Breast epithelium (tissue), 4 donors: Measurements from ENCODE around the gene ADM. TPM values are rescaled to one million over a fixed set of nuclear protein-coding genes. Genes with fewer than 3 reads are reported as not detected.

ENCODE experiments used
- DNase-seq, 2 donors: peaks; one replicate each; pipeline ENCODE4 v3.0.0-alpha.2; 2019; ENCODE audit warnings: low spot score in 2 of 2
- H3K27ac ChIP-seq, 2 donors: fragments of 200-600 bp; sonication (generic) in 1 of 2; one replicate each; pipeline ENCODE4 v1.5.1; 2016 to 2019; ENCODE audit warnings: mild to moderate bottlenecking in 1 of 2
- H3K27me3 ChIP-seq, 2 donors: fragments of 200-600 bp; sonication (generic) in 1 of 2; one replicate each; pipeline versions ENCODE4 v1.5.1 to v1.6.0; 2017 to 2019; ENCODE audit warnings: control low read depth in 1 of 2, mild to moderate bottlenecking in 1 of 2
- H3K36me3 ChIP-seq: fragments of 200-600 bp; one replicate; pipeline ENCODE4 v1.5.1; 2019
- H3K4me1 ChIP-seq, 2 donors: fragments of 200-600 bp; sonication (generic); one replicate each; pipeline ENCODE4 v1.5.1; 2016 to 2019; ENCODE audit warnings: control low read depth in 1 of 2
- H3K4me3 ChIP-seq, 3 donors: fragments of 200-600 bp; sonication (generic); 1 replicate in 2 of 3; 2 replicates in 1 of 3; pipeline ENCODE4 v1.5.1; 2016 to 2019; ENCODE audit warnings: mild to moderate bottlenecking in 3 of 3, moderate library complexity in 2 of 3
- H3K9me3 ChIP-seq, 2 donors: fragments of 200-600 bp; sonication (generic) in 1 of 2; one replicate each; pipeline ENCODE4 v1.5.1; 2016 to 2019; ENCODE audit warnings: control low read depth in 1 of 2
- POLR2A ChIP-seq: fragments of 450-650 bp; IDR thresholded peaks from one replicate; pipeline ENCODE4 v1.6.1; 2016; ENCODE audit warnings: antibody characterized with exemption, mild to moderate bottlenecking, moderate library complexity
- POLR2AphosphoS5 ChIP-seq, 3 donors: sonication (generic); formaldehyde crosslinking; IDR thresholded peaks; one replicate each; pipeline ENCODE4 v1.6.1; 2017; ENCODE audit warnings: antibody characterized with exemption in 3 of 3
- intact Hi-C: fragments of 100-400 bp; cut with DNase I; formaldehyde crosslinking; loops from one replicate; pipeline ENCODE4 v1.15.1; 2023; ENCODE audit warnings: low total_unique reads
- total RNA-seq, 3 donors: library from RNA; depleted of rRNA; stranded (reverse); fragments of >200 nt; gene quantifications; one replicate each; pipeline ENCODE4 v1.1.0, GENCODE V29; 2016
- TF ChIP-seq, protein P1 (sequence below), 3 donors: fragments of 450-650 bp; IDR thresholded peaks; one replicate each; pipeline ENCODE4 v1.5.1; 2016 to 2017; ENCODE audit warnings: antibody characterized with exemption in 3 of 3, mild to moderate bottlenecking in 3 of 3, moderate library complexity in 3 of 3

The ADM gene
- total RNA-seq, 3 donors from 2014 or later: 77.1 to 279 (median 252) TPM

GRCh38 chr11:10305964-10306918 is 1.4 kb downstream of the ADM start:
- H3K4me1 ChIP-seq: peaks cover 0 to 5% of the 10 kb centered on the region in 2 donors
- H3K9me3 ChIP-seq: no peaks in the 10 kb centered on the region
- H3K27ac ChIP-seq: peak overlapping the region; percentile 95 to 97
- no peaks in the 10 kb centered on the region for H3K36me3 ChIP-seq
- TF ChIP-seq POLR2AphosphoS5 (IDR thresholded peaks at IDR 0.05): peak in 1 of 3 donors; percentile 61
- TF ChIP-seq, protein P1, sequence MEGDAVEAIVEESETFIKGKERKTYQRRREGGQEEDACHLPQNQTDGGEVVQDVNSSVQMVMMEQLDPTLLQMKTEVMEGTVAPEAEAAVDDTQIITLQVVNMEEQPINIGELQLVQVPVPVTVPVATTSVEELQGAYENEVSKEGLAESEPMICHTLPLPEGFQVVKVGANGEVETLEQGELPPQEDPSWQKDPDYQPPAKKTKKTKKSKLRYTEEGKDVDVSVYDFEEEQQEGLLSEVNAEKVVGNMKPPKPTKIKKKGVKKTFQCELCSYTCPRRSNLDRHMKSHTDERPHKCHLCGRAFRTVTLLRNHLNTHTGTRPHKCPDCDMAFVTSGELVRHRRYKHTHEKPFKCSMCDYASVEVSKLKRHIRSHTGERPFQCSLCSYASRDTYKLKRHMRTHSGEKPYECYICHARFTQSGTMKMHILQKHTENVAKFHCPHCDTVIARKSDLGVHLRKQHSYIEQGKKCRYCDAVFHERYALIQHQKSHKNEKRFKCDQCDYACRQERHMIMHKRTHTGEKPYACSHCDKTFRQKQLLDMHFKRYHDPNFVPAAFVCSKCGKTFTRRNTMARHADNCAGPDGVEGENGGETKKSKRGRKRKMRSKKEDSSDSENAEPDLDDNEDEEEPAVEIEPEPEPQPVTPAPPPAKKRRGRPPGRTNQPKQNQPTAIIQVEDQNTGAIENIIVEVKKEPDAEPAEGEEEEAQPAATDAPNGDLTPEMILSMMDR (IDR thresholded peaks at IDR 0.05): no peak
- intact Hi-C loops: loop anchor here (5.0 to 10.0 kb wide), 2 partner anchors 91 to 549 kb away; no protein-coding TSS in a partner anchor
- H3K4me3 ChIP-seq: peak overlapping the region; percentile 70 to 94 (median 93)
- no peaks in the 10 kb centered on the region for H3K27me3 ChIP-seq
- DNase-seq: no peak

DNA sequence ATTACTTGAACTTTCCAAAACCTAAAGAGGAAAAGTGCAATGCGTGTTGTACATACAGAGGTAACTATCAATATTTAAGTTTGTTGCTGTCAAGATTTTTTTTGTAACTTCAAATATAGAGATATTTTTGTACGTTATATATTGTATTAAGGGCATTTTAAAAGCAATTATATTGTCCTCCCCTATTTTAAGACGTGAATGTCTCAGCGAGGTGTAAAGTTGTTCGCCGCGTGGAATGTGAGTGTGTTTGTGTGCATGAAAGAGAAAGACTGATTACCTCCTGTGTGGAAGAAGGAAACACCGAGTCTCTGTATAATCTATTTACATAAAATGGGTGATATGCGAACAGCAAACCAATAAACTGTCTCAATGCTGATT is 2.1 kb downstream of the ADM start:
- TF ChIP-seq POLR2AphosphoS5 (IDR thresholded peaks at IDR 0.05) (no peak), POLR2A (no peak)
- TF ChIP-seq, protein P1 (IDR thresholded peaks at IDR 0.05): no peak
- DNase-seq: no peak
- Histone ChIP-seq H3K4me3 (peak overlapping the region; percentile 70 to 94 (median 93)), H3K27me3 (no peaks in the 10 kb centered on the region), H3K36me3 (no peaks in the 10 kb centered on the region), H3K27ac (peak overlapping the region; percentile 95 to 97), H3K9me3 (no peaks in the 10 kb centered on the region), H3K4me1 (peaks cover 0 to 5% of the 10 kb centered on the region in 2 donors)
- intact Hi-C loops: loop anchor here (5.0 to 10.0 kb wide), 2 partner anchors 92 to 550 kb away; no protein-coding TSS in a partner anchor

GRCh38 chr11:10307400-10308200 is 2.7 kb downstream of the ADM start:
- Histone ChIP-seq H3K27me3 (no peaks in the 10 kb centered on the region), H3K27ac (peak overlapping the region; percentile 81 to 95), H3K9me3 (no peaks in the 10 kb centered on the region), H3K4me3 (peak overlapping the region; percentile 70 to 94 (median 93)), H3K4me1 (peaks cover 0 to 5% of the 10 kb centered on the region in 2 donors), H3K36me3 (no peaks in the 10 kb centered on the region)
- no peak for TF ChIP-seq POLR2A
- TF ChIP-seq, protein P1 (IDR thresholded peaks at IDR 0.05): peak; percentile 95 to 99 (median 99)
- peak; percentile 47 to 80 (median 54) for TF ChIP-seq POLR2AphosphoS5 (IDR thresholded peaks at IDR 0.05)
- peak; percentile 71 to 83 for DNase-seq
- intact Hi-C loops: loop anchor here (5.0 to 10.0 kb wide), 2 partner anchors 93 to 550 kb away; no protein-coding TSS in a partner anchor

DNA sequence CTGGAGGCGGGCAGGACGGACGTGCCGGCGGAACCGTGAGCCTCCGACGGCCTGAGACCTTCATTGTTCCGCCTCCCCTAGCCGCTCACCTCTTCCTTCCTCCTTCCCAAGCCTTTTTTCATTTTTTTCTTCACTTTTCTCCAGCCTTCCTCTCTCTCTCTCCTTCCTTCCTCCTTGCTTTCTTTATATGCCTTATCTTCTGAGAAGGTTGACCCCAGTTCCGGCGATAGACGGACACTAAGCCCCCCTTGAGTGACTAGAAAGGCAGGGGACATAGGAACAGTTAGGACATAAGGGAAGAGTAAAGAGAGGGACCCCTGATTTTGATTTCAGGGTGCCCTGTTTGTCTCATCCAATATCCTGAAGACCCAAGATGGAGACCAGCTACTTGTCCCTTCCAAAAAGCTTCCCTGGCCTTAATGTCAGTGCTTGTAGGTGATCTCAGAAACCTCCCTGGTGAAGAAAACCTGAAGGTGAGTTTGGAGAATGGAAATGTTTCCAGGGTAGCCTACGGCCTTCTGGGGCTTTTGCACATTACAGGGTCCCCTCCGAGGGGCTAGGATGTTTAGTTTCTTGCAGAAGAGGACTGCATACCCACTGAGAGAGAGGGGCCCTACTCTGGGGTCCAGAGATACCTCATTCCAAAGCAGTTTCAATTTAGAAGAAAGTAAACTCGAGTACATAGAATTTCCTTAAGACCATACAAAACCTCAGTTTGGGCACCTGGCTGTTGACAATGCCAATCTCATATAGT is 3.5 kb downstream of the ADM start:
- no peaks in the 10 kb centered on the region for H3K9me3 ChIP-seq
- no peak for DNase-seq
- no peaks in the 10 kb centered on the region for H3K27me3 ChIP-seq
- peak overlapping the region; percentile 81 to 95 for H3K27ac ChIP-seq
- TF ChIP-seq POLR2A (no peak), POLR2AphosphoS5 (IDR thresholded peaks at IDR 0.05) (peak in 1 of 3 donors; percentile 76)
- TF ChIP-seq, protein P1 (IDR thresholded peaks at IDR 0.05): no peak
- H3K36me3 ChIP-seq: no peaks in the 10 kb centered on the region
- intact Hi-C loops: loop anchor here (5.0 to 10.0 kb wide), 2 partner anchors 94 to 551 kb away; no protein-coding TSS in a partner anchor
- H3K4me1 ChIP-seq: peaks cover 0 to 5% of the 10 kb centered on the region in 2 donors
- peak overlapping the region; percentile 70 to 94 (median 93) for H3K4me3 ChIP-seq
